K562 (cell line): ENCODE results near the gene CD151. TPM values are rescaled to one million over a fixed set of nuclear protein-coding genes. Genes with fewer than 3 reads are reported as not detected.

Experiments used
- ARID4B ChIP-seq: sonication (generic); formaldehyde crosslinking; IDR thresholded peaks from 2 replicates; pipeline ENCODE4 v1.8.0; 2022; ENCODE audit warnings: mild to moderate bottlenecking, missing genetic modification reagents
- BHLHE40 ChIP-seq: IDR thresholded peaks from 2 replicates; pipeline ENCODE4 v1.6.1; 2011; ENCODE audit warnings: low read length, improper control_type of control experiment
- CREB3L1 ChIP-seq: fragments of 450-650 bp; IDR thresholded peaks from 2 replicates; pipeline ENCODE4 v1.6.1; 2014; ENCODE audit warnings: low read depth, mild to moderate bottlenecking, moderate library complexity, borderline replicate concordance
- E2F3 ChIP-seq: fragments of 250-450 bp; sonication (Bioruptor Pico); IDR thresholded peaks from 2 replicates; pipeline ENCODE4 v1.4.0; 2020; ENCODE audit warnings: mild to moderate bottlenecking
- FOXM1 ChIP-seq, 2 experiments: fragments of 450-650 bp in 1 of 2; sonication (generic) in 1 of 2; formaldehyde crosslinking in 1 of 2; IDR thresholded peaks; 2 replicates each; pipeline versions ENCODE4 v1.6.1 to v1.9.0; 2017 to 2022; ENCODE audit warnings: low read depth in 2 of 2, mild to moderate bottlenecking in 2 of 2, missing genetic modification reagents in 1 of 2, moderate library complexity in 1 of 2
- HMGN3 ChIP-seq: IDR thresholded peaks from 2 replicates; pipeline ENCODE4 v1.6.1; 2011; ENCODE audit warnings: borderline replicate concordance, low read depth, mild to moderate bottlenecking, mixed read lengths, low read length; ENCODE audit not compliant: insufficient read length; ENCODE audit errors: extremely low read depth
- HNRNPLL ChIP-seq: fragments of 200-400 bp; formaldehyde crosslinking; IDR thresholded peaks from 2 replicates; pipeline ENCODE4 v1.6.1; 2017; ENCODE audit warnings: low read length, low read depth, mild to moderate bottlenecking; ENCODE audit not compliant: poor library complexity, severe bottlenecking
- NONO ChIP-seq, 2 experiments: fragments of 200-400 bp in 1 of 2; fragments of 450-650 bp in 1 of 2; formaldehyde crosslinking in 1 of 2; IDR thresholded peaks; 2 replicates each; pipeline ENCODE4 v1.6.1; 2017; ENCODE audit warnings: low read depth in 2 of 2, mild to moderate bottlenecking in 2 of 2, moderate library complexity in 2 of 2, low read length in 1 of 2
- NR2F6 ChIP-seq: fragments of 450-650 bp; formaldehyde crosslinking; IDR thresholded peaks from 2 replicates; pipeline ENCODE4 v1.4.0; 2020; ENCODE audit warnings: mild to moderate bottlenecking
- RREB1 ChIP-seq: fragments of 250-450 bp; sonication (Bioruptor Pico); IDR thresholded peaks from 2 replicates; pipeline ENCODE4 v1.4.0; 2020
- SIRT6 ChIP-seq: IDR thresholded peaks from one replicate; pipeline ENCODE4 v1.6.1; 2012; ENCODE audit warnings: low read depth, mild to moderate bottlenecking, control low read depth, inconsistent platforms, low read length, moderate library complexity
- SRSF9 ChIP-seq: fragments of 200-400 bp; formaldehyde crosslinking; IDR thresholded peaks from 2 replicates; pipeline ENCODE4 v1.6.1; 2017; ENCODE audit warnings: low read depth, low read length, borderline replicate concordance
- ZNF445 ChIP-seq: fragments of 250-450 bp; sonication (Bioruptor Pico); IDR thresholded peaks from 2 replicates; pipeline ENCODE4 v1.4.0; 2020; ENCODE audit warnings: low read depth, mild to moderate bottlenecking, moderate library complexity
- polyA plus RNA-seq, 8 experiments: library from polyadenylated mRNA; depleted of rRNA in 4 of 8; stranded (reverse) in 5 of 8; unstranded in 3 of 8; fragments of >200 nt; fragmentation: Nextera tagmentation in 2 of 8; fragmentation: Illumina TruSeq in 1 of 8; extraction: Ambion mirVana in 2 of 8; extraction: Trizol in 1 of 8; gene quantifications; 2 replicates each; pipeline versions ENCODE4 v1.2.1 to v1.2.3, GENCODE V29; 2011 to 2014; ENCODE audit warnings: inconsistent platforms in 1 of 8, missing spikeins in 1 of 8
- total RNA-seq, 7 experiments: library from RNA; depleted of rRNA in 6 of 7; stranded (reverse); fragments of >200 nt in 6 of 7; fragmentation: Illumina TruSeq in 2 of 7; extraction: Trizol in 2 of 7; gene quantifications; 2 replicates each; pipeline versions ENCODE4 v1.2.1 to v1.2.3, GENCODE V29; 2011 to 2021; ENCODE audit warnings: low replicate concordance in 1 of 7

Gene CD151
- total and polyA plus RNA-seq, 9 of the 15 experiments (the other 6 are each of a cell fraction or from before 2014, with no cell fraction given): 2.3 to 187 (median 140) TPM

- peak; percentile 75 for TF ChIP-seq ARID4B (CRISPR knock-in tag)
- TF ChIP-seq ZNF445 (CRISPR knock-in tag): no peak
- no peak for TF ChIP-seq NR2F6 (CRISPR knock-in tag)
- TF ChIP-seq RREB1 (CRISPR knock-in tag): 0 out of 2 replicates have a peak, but pooled peaks have one; percentile 12
- TF ChIP-seq NONO (IDR thresholded peaks at IDR 0.05; ENCODE audit: low read depth in 2 of 2, low read length in 1 of 2): peak; percentile 56 to 71; a peak in 1 of 4 replicates
- TF ChIP-seq SRSF9: no peak
- no peak for TF ChIP-seq BHLHE40
- no peak for TF ChIP-seq FOXM1 (IDR thresholded peaks at IDR 0.05; ENCODE audit: low read depth)
- TF ChIP-seq FOXM1 (CRISPR knock-in tag; IDR thresholded peaks at IDR 0.05; ENCODE audit: low read depth): peak; percentile 83; the same call in 1 of the 2 replicates
- no peak for TF ChIP-seq SIRT6
- peak; percentile 68 for TF ChIP-seq HNRNPLL
- TF ChIP-seq E2F3: no peak
- TF ChIP-seq HMGN3: peak; percentile 62
- TF ChIP-seq CREB3L1: peak; percentile 67; the same call in 1 of the 2 replicates
Observed at GRCh38 chr11:827146-827896, 5.4 kb upstream of the CD151 start (continued).
